KG1 (cell line): ENCODE data around the gene UVRAG.

ENCODE experiments used
- DNase-seq: peaks from one replicate; lab custom pipeline; 2025; lab: John Stamatoyannopoulos, UW

UVRAG gene

DNA sequence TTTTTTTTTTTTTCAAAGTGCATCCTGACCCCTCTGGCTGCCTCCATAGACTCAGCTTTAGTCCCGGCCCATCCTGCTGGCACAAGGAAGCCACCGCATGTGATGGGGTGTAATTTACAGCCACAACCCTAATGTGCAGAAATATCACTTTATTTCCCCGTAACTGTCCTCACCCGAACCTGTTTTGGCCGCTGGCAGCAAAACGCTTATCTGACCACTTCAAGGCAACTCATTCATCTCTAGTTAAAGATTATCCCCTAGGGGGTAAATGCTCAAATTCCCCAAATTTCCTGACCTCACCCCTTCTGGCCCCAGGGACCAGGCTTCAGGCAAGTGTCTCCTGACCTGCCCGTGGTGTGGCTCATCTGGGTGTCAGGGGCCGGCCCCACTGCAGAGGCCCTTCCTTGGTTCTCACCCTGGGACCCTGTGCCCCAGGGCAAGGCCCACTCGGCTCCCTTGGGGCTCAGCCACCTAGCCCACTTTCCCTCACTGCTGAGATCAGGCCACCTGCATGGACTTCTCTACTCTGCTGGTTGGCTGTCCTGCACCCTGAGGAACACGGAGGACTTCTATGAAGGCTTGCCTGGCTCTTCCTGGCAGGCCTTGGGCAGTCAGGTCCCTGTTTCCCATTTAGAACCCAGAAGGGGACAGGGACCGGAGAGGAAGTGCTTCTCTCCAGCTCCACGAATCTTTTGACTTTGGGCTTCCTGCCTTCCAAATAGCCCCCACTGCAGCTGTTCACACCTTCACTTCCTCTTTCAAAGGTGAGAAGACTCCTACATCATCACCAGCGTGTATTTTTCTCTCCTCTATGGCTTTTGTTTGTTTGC lies 337.9 kb downstream of the UVRAG start:
- no peak for DNase-seq

- no peak for DNase-seq
Observed at GRCh38 chr11:76153571-76153923, 338.5 kb downstream of the UVRAG start.

DNA sequence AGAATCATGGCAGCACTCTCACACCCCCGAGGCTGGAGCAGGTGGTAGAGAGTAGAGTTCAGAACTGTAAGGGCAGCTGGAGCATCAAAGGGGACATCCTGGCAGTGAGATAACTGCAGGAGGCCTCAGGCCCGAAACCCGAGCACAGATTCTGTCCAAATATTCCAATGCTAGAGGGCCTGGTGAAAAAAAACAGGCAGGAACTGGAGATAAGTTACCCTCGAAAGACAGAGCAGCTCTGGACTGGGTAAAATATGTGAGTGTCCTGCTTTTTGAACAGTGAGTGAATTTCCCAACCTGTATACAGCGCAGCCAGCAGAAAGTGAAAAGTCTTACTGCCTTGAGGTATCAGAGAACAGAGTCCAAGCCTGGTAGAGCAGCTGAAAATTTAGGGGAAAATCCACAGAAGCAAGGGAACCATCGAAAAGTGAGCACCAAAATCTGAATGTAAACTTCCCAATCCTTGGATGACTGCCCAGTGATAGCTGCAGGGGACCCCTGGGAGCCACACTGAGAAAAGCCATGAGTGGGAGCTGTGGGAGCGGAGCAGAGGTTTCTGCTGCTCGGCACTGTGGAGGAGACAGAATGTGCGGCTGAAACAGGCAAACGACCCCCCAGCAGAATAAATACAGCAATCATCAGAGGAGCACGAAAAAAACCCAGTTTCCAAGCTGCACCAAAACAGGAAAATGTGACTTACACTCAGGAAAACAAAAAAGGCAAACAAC lies 340.7 kb downstream of the UVRAG start:
- no peak for DNase-seq

GRCh38 chr11:76156971-76157427 lies 342.0 kb downstream of the UVRAG start:
- DNase-seq, result no peak

DNA sequence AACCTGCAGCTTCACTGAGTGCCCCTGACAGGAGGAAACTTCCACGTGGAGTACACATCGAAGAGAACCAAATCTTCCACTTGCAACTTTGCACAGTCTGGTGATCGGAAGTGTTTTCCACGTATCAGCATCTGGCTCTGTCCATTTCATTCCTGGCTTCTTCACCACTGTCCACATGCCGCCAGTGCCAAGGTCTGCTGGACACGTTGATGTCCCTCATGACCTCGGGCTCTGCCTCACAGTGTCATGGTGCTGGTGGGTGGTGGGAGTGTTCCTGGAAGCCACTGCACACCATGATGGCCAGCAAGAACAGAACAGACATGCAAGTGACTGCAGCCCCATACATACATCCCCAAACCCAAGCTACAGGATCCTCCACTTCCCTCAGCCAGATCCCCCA lies 342.9 kb downstream of the UVRAG start:
- DNase-seq, result no peak

DNA sequence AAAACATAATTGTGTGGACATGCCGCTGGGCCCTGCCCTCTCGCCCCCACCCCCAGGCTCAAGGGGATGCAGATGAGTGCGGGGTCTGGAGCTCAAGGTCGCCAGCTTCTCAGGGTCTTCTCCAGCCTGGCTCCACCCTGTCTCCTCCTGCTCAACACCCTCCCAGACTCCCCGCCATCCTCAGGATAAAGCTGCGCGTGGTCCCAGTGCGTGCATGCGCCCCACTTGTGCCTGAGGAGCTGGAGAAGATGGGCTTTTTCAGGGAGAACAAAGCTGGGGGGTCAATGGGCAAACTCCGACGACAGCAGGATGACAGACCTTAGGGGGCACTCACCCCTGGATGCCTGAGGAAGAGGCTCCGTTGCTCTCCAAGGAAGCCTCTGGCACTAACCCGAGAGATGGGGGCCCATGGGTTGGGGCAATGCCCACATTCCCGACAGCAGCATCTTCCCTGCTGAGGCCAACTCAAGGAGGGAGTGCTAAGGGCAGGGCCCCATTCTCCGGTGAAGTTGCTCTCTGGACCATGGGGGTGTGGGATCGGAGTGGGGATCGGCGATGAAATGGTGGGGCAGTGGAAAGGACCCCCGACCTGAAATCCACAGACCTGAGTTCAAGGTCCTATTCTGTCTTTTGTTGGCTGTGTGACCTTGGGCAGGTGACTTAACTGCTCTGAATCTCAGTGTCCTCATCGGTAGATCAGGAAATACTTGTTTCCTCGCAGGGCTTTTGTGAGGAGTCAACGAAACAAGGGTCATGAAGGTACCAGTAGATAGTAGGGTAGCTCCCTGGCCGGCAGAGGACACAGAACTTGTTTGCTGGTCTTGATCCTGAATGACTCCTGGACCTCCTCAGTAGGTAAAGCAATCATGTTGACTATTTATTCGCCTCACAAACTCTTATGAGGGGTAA lies 343.6 kb downstream of the UVRAG start:
- no peak for DNase-seq

GRCh38 chr11:76159303-76159937 lies 344.4 kb downstream of the UVRAG start:
- no peak for DNase-seq

DNA sequence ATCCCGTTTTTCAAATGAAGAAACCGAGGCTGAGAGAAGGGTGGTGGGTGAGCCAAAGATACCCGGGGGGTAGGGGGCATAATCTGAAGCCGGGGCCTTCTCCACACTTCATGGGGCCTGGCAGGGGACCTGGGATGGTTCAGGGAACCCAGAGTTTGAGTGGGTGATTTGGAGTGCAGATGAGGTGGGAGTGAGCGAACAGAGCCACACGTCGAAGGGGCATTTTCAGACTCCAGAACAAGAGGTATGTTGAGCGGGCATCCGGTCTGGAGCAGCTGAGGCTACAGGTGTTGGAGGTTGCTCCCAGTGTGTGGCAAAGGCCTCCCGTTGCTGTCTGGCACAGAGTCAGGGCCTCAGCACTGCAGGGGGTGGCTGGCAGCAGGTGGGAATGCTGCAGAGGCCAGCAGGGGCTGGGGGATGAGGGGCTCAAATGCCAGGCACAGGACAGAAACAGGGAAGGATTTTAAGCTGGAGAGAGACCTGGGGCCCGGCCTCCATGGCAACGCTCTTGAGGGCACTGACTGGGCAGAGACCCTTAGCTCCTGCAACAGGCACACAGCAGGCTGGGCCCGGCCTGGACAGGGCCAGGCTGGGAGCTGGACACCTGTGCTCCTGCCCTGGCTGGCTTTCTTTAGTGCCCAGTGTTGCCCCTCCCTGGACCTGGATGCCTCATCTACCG lies 345.1 kb downstream of the UVRAG start:
- no peak for DNase-seq

- DNase-seq, result no peak
Observed at GRCh38 chr11:76160856-76161255, 345.8 kb downstream of the UVRAG start.

DNA sequence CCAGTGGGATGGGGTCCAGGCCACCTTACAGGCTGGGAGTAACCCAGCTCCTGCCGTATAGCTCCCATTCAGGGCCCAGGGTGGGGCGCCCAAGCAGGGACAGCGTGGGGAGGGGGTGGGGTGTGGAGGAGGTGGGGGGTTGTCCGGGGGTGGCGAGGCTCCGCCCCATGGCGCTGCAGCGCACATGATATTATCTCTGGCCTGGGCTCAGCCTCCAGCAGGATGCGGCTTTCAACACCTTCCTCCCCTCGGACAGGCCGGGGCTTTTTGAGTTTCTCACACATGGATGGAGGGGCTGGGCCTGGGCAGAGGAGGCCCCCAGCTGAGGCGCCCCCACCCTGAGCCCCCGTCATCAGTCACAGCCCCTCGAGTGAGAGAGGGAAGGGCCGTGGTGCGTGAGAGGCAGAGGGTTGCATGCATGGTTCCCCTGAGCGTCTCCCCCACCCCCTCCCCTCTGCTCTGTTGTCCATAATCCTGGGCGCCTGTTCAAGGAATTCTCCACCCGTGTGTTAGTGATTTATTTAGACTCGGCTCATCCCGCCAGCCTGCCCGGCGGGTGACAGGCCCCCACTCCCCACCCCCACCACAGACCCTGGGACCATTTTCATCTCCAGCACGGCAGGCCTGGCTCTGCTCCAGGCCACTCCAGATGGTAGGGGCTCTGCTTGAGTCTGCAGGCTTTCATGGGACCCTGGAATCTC lies 346.4 kb downstream of the UVRAG start:
- no peak for DNase-seq

- DNase-seq, result no peak
Observed at GRCh38 chr11:76162336-76163288, 347.6 kb downstream of the UVRAG start.

- DNase-seq, result no peak
Observed at GRCh38 chr11:76163289-76163880, 348.4 kb downstream of the UVRAG start.

GRCh38 chr11:76164081-76164480 lies 349.1 kb downstream of the UVRAG start:
- no peak for DNase-seq

DNA sequence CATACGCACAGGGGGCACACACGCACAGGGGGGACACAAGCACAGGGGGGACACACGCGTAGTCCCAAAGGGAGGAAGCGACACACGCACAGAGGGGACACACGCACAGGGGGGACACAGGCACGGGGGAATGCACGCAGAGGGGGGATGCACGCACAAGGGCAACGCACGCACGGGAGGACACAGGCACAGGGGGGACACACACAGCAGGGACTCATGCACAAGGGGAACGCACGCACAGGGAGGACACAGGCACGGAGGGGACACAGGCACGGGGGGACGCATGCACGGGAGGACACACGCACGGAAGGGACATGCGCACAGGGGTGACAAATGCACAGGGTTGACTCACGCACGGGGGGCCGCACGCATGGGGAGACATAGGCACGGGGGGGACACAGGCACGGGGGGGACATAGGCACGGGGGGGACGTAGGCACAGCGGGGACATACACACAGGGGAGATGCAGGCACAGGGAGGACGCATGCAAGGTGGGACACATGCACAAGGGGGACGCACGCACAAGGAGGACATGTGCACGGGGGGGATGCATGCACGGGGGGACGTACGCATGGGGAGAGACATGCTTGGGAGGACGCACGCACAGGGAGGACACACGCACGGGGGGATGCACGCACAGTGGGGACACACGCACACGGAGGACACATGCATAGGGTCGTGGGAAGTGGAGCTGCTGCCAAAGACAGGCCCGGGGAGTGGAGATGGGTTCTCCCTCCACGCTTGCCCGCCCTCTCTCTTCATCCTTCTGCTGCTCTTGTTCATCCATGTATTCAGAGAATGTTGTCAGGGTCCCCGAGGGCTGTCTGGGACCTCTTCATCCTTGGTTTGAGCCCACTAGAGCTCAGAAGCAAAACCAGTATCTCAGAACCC lies 350.1 kb downstream of the UVRAG start:
- no peak for DNase-seq

- DNase-seq, result no peak
Observed at GRCh38 chr11:76166314-76166713, 351.3 kb downstream of the UVRAG start.

DNA sequence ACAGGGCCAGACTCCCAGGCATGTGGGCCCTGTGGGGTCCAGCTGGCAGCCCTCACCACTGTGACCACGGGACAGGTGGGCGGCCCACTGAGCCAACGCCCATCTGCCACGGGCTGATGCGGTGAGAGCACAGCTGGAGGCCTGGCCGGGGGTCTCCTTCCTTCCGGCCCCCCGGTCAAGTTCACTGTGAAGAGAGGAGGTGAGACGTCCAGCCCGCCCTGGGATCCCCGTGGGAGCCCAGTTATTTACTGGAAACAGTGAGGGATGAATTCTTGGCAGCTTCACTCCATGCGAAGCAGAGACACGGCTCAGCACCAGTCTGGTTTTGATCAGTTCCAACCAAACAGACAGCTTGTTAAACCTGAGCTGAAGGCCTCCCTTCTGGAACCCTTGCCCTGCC lies 352.6 kb downstream of the UVRAG start:
- DNase-seq, result no peak

- no peak for DNase-seq
Observed at GRCh38 chr11:76169473-76169896, 354.5 kb downstream of the UVRAG start.

DNA sequence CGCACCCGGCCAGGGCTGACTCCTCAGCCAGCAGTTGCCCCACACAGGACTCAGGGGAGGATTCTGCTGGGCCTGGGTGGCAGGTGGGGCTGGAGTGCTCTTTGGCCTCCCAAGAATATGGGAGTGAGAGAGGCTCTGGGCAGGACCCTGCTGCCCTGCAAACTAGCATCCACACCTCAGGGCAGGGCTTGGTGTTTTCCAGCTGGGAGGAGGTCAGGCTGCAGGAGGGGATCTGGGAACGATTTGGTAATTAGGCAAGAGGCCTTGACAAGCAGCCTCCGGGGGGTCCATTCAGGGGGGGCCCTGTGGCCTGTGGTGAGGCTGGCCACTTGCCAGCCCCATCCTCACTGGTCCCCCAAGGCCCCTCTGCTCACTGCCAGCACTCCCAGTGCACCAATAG lies 355.5 kb downstream of the UVRAG start:
- DNase-seq, result no peak
